GM18519 (cell line): ENCODE results near the gene DEFB132.

ENCODE experiments used
- ATAC-seq: cut with Tn5 transposase; IDR thresholded peaks from one replicate; pipeline ENCODE4 v1.9.1; 2021; ENCODE audit warnings: mild to moderate bottlenecking, moderate library complexity; ENCODE audit not compliant: unreplicated experiment, low FRiP score

DEFB132 gene

GRCh38 chr20:295804-296203 is 38.3 kb downstream of the DEFB132 start:
- no peak for ATAC-seq

DNA sequence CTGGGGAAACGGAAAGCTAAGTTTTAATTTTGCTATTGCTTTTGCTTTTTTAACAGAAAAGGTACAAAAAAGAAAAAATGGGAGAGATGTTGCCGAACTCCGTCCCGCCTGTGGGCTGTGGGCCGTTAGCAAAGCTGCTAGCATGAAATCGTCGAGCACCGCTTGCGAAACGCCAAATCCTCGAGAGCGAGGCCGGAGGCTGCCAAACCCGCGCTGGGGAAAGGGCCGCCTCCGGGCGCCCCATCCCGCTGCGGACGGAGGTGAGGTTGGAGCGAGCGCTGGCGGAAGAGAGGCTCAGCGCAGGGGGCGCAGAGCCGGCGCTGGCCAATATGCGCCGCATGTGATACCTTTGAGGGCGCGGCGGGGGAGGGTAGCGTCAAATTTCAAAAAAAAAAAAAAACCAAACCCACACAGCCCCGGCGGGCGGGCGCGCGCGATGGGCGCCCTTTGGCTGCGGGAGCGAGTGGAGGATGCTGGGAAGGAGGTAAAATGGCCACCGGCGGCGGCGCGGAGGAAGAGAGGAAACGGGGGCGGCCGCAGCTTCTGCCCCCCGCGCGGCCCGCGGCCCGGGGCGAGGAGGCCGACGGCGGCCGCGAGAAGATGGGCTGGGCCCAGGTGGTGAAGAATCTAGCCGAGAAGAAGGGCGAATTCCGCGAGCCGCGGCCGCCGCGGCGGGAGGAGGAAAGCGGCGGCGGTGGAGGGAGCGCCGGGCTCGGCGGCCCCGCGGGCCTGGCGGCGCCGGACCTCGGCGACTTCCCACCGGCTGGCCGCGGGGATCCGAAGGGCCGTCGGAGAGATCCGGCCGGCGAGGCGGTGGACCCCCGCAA is 39.8 kb downstream of the DEFB132 start, which contains the start of gene ZCCHC3:
TSS of gene ZCCHC3 (plus strand) at position 473 of the 827 bp plus-strand sequence. CDS start at position 490, 17 bp downstream.
- ATAC-seq = peak; percentile 44

- ATAC-seq = peak; percentile 12
Observed at GRCh38 chr20:297925-298775, 40.6 kb downstream of the DEFB132 start.

DNA sequence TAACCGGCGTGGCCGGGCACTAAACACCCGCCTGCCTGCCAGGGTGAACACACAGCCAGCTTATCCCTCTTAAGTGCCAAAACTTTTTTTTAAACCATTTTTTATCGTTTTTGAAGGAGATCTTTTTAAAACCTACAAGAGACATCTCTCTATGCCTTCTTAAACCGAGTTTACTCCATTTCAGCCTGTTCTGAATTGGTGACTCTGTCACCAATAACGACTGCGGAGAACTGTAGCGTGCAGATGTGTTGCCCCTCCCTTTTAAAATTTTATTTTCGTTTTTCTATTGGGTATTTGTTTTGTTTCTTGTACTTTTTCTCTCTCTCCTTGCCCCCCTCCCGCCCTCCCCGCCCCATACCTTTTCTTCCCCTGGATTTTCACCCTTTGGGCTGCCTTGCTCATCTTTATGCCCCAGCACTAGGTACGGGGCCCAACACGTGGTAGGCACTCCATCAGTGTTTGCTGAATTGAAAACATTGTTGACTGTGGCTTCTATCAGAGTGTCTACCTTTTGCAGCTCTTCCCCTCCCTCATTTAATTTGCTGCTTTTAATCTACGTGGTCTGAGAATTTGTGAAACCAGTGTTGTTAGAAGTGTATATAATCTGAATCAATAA is 41.4 kb downstream of the DEFB132 start:
- ATAC-seq = no peak

- no peak for ATAC-seq
Observed at GRCh38 chr20:300345-300990, 42.9 kb downstream of the DEFB132 start.

DNA sequence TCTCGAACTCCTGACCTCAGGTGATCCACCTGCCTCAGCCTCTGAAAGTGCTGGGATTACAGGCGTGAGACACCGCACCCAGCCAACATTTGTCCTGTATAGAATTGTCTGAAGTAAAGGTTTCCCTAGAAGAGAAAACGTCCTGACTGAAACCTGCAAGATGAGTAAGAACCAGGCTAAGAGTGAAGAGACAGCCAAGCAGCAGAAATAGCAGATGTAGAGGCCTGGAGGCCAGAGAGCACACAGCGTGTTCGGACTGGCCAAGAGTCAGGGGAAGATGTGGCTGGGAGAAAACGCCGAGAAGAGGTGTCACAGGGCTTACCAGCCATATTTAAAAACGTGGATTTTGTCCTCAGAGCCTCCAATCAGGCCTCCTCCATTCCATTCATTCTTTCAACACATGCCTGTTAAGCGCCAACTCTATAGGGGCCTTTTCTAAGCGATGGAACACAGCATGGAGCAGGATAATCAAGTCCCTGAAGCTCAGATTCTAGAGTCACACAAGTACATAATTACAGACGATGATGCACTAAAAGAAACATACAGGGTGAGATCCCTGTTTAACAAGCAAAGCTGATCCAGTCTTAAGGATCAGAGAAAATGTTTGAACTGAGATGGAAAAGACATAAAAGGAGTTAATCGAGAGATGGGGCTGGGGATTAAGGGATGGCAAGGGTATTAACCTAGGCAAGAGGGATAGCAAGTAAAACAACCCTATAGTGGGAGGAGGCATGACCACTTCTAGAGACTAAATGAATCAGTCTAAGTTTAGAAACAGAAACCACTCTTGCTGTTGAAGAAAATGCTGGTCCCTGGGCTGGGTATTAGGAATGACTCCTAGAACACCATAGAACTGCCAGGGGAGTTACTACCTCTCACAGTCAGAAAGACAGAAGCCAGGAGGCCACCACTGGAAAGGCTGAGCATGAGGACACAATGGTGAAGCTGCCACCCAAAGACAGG is 44.6 kb downstream of the DEFB132 start:
- ATAC-seq = no peak

- no peak for ATAC-seq
Observed at GRCh38 chr20:305745-306144, 48.2 kb downstream of the DEFB132 start.

DNA sequence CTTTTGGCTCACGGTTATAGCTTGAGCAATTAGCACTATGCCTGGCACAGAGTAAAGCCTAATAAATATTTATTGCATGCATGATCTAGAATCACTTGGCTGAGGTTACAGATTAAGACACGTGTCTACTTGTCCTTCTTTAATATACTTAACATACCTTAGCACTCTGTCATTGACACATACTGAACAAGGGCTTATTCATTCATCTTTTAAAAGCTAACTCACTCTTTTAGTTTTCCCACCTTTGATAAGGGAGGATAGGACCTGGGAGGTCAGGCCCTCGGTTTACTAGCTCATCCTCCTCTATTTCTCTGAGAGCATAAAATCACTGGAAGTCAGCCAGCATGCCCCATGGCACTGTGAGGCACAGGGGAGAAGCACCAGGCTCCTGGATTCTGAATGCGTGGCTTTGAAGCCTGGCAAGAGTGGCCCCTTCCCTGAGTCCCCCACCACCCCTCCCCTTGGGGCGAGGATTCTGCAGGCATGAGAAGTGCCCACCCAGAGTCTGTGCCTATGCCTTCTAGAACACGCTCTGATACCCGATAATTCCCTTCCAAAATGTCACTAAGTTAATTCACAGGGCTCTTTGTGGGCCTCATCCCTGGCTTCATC is 51.0 kb downstream of the DEFB132 start:
- ATAC-seq = no peak

DNA sequence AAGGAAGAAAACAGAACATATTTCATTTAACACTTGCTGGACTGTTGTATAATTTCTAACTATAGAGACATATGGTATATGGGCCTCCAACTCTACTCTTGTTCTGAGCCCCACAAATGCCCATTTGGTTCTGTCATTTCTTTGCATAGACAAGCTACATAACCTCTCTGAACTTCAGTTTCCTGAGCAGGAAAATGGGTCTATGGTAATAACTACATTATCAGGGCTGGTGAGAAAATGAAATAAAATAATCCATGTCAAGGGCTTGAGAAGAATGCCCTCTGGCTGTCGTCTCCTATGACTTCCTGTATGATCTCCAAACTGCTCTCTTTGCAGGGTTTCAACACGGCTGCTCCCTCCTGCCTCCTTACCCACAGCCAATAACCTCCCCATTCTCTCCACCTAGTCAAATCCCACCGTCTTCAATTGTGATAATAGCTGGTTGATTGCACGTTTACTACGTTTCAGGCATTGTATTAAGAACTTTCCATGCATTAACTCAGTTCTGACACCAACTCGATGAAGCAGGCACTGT is 51.8 kb downstream of the DEFB132 start:
- ATAC-seq = no peak

DNA sequence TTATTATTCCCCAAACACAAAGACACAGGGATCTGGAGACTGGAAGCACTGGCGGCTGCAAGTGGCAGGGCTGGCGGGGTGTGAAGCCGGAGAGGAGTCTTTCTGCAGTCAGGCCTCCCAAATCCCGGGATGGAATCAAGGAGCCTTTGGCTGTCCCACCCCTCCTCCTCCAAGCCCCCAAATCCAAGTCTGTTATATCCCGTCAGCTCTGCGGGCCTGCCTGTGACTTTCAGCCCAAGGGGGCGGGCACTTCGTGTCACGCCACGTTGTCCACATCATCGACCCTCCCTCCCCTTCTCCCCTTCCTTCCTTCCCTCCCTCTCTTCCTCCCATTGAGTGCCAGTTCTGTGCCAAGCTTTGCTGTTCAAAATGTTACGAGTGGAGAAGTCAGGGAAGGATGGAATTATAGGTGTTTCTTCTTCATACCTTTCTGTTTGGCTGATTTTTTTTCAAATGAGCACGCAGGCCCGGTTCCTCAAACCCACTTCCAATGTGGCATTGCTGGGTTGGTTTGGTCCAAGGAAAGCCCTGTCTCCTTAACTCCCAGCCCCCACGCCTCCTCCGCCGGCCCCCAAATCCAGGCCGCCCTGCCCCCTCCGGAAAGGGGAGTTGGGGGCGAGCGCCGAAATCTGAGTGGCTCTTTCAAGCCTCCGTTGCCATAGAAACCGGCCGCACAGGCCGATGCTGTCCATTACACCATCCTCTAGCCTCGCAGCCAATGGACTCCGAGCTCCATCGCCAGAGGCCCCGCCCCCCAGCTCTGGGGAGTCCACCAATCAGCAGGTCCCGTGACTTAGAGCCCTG is 52.5 kb downstream of the DEFB132 start:
- peak; percentile 97 for ATAC-seq

GRCh38 chr20:310645-311044 is 53.1 kb downstream of the DEFB132 start:
- no peak for ATAC-seq
